ENCODE data around the gene NKX1-1. TPM values are rescaled to one million over a fixed set of nuclear protein-coding genes. Genes with fewer than 3 reads are reported as not detected.

Gene NKX1-1
- total and polyA plus RNA-seq, 2 of the 8 experiments (the other 6 are each of a cell fraction or from before 2014, with no cell fraction given): not detected

DNA sequence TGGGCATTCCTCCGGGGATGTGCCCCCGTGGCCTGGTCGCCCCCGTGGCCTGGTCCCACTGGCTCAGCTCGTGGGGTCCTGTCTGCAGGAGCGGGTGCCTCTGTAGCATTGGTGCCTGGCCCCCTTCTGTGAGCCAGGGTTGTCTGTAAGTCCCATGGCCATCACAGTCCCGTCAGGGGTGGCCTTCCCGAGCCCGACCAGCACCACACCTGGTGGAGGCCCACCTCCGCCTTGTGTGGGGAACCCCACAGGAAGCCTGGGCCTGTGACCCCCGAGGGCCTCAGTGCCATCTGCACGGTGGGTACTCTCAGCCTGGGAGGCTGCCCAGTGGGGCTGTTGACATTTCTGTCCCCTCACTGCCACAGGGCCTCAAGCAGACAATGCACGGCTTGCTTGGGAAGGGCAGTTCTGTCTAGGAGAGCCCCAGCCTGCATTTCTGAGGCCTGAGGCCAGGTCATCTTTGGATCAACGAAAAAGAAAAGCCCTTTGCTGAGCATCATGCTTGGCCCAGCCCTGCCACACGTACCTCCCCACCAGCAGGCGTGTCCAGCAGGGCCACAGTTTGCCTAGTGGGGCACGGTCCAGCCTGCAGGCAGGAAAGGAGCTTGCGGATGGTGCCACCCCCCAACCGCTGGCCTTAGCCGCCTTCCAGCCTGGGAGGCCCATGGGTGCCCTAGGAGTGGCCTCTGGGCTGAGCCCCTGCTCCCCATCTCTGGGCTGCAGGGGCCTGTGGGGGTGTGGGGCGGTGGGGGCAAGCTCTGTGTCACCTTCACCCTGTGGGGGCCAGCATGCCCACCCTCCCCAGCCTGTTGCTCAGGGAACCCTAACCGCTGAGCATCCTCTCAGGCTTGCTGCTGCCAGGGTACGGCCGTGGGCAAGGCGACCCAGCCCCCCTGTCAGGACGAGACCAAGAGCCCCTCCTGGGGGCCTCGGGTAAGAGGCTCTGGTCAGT, 23.2 kb downstream of the NKX1-1 start (continued):
- TF ChIP-seq, protein P1, sequence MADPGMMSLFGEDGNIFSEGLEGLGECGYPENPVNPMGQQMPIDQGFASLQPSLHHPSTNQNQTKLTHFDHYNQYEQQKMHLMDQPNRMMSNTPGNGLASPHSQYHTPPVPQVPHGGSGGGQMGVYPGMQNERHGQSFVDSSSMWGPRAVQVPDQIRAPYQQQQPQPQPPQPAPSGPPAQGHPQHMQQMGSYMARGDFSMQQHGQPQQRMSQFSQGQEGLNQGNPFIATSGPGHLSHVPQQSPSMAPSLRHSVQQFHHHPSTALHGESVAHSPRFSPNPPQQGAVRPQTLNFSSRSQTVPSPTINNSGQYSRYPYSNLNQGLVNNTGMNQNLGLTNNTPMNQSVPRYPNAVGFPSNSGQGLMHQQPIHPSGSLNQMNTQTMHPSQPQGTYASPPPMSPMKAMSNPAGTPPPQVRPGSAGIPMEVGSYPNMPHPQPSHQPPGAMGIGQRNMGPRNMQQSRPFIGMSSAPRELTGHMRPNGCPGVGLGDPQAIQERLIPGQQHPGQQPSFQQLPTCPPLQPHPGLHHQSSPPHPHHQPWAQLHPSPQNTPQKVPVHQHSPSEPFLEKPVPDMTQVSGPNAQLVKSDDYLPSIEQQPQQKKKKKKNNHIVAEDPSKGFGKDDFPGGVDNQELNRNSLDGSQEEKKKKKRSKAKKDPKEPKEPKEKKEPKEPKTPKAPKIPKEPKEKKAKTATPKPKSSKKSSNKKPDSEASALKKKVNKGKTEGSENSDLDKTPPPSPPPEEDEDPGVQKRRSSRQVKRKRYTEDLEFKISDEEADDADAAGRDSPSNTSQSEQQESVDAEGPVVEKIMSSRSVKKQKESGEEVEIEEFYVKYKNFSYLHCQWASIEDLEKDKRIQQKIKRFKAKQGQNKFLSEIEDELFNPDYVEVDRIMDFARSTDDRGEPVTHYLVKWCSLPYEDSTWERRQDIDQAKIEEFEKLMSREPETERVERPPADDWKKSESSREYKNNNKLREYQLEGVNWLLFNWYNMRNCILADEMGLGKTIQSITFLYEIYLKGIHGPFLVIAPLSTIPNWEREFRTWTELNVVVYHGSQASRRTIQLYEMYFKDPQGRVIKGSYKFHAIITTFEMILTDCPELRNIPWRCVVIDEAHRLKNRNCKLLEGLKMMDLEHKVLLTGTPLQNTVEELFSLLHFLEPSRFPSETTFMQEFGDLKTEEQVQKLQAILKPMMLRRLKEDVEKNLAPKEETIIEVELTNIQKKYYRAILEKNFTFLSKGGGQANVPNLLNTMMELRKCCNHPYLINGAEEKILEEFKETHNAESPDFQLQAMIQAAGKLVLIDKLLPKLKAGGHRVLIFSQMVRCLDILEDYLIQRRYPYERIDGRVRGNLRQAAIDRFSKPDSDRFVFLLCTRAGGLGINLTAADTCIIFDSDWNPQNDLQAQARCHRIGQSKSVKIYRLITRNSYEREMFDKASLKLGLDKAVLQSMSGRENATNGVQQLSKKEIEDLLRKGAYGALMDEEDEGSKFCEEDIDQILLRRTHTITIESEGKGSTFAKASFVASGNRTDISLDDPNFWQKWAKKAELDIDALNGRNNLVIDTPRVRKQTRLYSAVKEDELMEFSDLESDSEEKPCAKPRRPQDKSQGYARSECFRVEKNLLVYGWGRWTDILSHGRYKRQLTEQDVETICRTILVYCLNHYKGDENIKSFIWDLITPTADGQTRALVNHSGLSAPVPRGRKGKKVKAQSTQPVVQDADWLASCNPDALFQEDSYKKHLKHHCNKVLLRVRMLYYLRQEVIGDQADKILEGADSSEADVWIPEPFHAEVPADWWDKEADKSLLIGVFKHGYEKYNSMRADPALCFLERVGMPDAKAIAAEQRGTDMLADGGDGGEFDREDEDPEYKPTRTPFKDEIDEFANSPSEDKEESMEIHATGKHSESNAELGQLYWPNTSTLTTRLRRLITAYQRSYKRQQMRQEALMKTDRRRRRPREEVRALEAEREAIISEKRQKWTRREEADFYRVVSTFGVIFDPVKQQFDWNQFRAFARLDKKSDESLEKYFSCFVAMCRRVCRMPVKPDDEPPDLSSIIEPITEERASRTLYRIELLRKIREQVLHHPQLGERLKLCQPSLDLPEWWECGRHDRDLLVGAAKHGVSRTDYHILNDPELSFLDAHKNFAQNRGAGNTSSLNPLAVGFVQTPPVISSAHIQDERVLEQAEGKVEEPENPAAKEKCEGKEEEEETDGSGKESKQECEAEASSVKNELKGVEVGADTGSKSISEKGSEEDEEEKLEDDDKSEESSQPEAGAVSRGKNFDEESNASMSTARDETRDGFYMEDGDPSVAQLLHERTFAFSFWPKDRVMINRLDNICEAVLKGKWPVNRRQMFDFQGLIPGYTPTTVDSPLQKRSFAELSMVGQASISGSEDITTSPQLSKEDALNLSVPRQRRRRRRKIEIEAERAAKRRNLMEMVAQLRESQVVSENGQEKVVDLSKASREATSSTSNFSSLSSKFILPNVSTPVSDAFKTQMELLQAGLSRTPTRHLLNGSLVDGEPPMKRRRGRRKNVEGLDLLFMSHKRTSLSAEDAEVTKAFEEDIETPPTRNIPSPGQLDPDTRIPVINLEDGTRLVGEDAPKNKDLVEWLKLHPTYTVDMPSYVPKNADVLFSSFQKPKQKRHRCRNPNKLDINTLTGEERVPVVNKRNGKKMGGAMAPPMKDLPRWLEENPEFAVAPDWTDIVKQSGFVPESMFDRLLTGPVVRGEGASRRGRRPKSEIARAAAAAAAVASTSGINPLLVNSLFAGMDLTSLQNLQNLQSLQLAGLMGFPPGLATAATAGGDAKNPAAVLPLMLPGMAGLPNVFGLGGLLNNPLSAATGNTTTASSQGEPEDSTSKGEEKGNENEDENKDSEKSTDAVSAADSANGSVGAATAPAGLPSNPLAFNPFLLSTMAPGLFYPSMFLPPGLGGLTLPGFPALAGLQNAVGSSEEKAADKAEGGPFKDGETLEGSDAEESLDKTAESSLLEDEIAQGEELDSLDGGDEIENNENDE (IDR thresholded peaks at IDR 0.05; ENCODE audit: insufficient replicate concordance, low read length): no peak
- no peak for TF ChIP-seq SUZ12 (IDR thresholded peaks at IDR 0.05; ENCODE audit: low read length)
- no peak for TF ChIP-seq PHF8 (conservative IDR thresholded peaks at IDR 0.05; ENCODE audit: low read depth, low read length)
- no peak for TF ChIP-seq MAFK (IDR thresholded peaks at IDR 0.05; ENCODE audit: low read depth, low read length)
- TF ChIP-seq, protein P2, sequence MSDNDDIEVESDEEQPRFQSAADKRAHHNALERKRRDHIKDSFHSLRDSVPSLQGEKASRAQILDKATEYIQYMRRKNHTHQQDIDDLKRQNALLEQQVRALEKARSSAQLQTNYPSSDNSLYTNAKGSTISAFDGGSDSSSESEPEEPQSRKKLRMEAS (IDR thresholded peaks at IDR 0.05): no peak
- TF ChIP-seq NANOG (IDR thresholded peaks at IDR 0.05; ENCODE audit: insufficient read depth, low read depth, low read length, poor library complexity, severe bottlenecking): no peak

Data from H1 (cell line).